Activated T-cell treated with anti-CD3 and anti-CD28 coated beads for 1 hour (primary cell): Measurements from ENCODE around the gene RPS29.
A peak's percentile ranks its signal among the peaks of the same experiment; 100 is the strongest.
"Not testable (repeated sequence)": the region's sequence is repeated elsewhere in the genome, so short reads cannot be mapped to it uniquely, and the experiment has no call there.

Experiments
- DNase-seq: peaks from one replicate; pipeline ENCODE4 v3.0.0-alpha.2; 2020; ENCODE audit warnings: low read depth

Gene RPS29

GRCh38 chr14:49598189-49598484, 12.0 kb upstream of the RPS29 start:
- DNase-seq: no peak

DNA sequence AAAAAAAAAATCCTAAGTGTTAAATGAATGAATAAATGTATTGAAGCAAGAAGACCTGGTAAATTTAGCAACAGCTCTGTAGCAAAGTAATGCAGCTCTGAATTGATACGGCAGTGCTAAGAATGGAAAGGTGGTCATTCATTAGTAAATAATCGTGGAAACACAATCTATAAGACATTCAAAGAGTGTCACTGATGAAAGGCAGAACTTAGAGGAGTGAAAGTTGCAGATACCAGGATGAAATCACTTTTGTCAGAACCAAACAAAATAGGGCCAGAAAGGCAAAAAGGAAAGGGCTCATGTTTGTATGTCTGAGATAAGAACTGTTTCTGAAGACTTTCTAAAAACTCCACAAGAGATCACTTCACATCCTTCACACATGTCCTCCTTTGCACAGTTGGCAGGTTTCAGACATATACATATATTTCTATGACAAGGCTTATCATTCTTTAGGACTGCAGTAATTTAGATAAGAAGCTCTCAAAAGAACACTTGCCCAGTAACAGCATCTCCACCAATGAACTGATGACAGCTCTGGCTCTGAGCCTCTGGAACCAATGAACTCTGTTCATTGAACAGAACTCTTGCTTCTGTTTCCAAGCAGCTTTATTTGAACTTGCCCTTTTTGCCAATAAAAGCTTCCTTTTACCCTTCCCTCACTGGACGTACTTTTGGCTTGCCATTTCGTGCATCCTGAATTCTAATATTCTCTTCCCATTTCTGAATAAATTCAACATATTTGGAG, 8.3 kb upstream of the RPS29 start:
- DNase-seq: no peak

DNA sequence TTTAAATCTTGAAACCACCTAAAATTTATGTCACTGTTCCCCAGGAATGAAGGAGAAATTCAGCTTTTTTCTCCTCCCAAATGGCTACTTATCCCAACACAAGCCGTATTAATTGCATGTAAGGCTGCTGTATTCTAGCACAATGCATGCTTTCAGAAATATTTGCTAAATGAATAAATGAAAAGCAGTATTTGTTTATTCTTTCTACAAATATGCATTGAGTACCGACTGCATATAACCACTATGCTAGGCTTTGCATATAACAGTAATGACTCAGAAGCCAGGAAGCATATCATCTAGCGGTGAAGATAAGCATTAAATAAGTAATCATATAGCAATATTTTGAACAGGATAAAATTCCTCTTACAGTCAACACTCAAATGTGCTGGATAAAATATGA, 6.8 kb upstream of the RPS29 start:
- DNase-seq: no peak

GRCh38 chr14:49589387-49589786, 3.2 kb upstream of the RPS29 start:
- DNase-seq: no peak

GRCh38 chr14:49586673-49587460, 687 bp upstream of the RPS29 start:
- peak; percentile 18 for DNase-seq

- not testable (repeated sequence) for DNase-seq
These were observed 1.1 kb downstream of the RPS29 start for GRCh38 chr14:49584981-49585640.

DNA sequence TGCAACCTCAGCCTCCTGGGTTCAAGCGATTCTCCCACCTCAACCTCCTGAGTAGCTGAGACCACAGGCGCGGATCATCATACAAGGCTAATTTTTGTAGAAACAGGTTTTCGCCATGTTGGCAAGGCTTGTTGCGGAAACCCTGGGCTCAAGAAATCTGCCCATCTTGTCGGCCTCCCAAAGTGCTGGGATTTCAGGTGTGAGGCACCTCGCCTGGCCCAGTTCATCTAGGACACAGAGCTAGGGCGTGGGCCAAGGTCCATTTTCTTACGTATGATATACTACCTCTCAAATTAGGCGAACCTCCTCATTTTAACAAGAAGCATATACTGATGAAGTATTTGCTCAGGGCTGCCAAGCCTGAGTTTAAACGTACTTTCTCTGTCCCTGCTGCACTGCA, 2.1 kb downstream of the RPS29 start:
- no peak for DNase-seq

DNA sequence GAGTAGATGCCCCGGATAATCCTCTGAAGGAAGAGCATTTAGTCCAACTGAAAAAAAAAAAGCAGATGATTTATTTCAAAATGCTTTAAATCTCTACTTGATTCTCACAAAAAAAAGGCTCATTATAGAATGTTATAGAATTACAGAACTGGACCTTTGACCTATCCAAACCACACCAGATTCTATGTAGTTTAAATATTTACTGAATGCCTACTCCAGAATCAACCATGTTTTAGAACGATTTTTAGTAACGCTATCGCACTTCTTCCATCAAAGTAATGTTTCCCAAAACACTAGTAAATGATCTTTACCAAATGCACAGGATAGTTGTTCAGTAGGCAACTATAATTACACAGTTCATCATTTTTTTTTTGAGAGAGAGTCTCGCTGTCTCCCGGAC, 2.6 kb downstream of the RPS29 start:
- no peak for DNase-seq

GRCh38 chr14:49582113-49582977, 3.8 kb downstream of the RPS29 start:
- DNase-seq: no peak

DNA sequence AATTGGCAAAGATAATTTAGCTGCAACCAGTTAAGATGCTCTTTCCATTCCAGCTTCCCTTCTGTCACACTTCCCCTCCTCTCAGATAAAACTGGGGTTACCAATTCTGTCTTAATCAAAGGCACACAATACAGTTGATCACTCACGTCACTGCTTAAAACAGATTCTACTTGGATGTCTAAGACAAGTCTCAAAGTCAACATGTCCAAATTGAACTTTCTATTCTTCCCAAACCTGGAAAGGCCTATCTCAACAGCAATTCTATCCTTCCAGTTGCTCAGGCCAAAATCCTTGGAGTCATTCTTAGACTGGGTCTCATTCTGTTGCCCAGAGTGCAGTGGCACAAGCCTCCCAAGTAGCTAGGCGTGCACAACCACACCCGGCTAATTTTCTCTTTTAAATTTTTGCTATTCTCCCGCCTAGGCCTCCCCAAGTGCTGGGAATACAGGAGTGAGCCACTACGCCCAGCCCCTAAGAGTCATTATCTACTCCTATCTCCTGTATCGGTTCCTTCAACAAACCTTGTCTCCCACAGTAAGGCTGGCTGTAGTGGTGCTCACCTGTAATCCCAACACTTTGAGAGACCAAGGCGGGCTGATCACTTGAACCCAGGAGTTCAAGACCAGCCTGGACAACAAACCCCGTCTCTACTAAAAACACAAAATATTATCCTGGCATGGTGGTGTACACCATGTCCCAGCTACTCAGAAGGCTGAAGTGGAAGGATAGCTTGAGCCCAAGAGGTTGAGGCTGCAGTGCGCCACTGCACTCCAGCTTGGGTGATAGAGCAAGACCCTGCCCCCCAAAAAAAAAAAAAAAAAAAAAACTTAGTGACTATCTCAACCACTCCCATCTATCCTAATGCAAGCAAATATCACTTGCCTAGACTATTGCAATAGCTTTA, 4.7 kb downstream of the RPS29 start:
- no peak for DNase-seq

GRCh38 chr14:49579841-49580240, 6.3 kb downstream of the RPS29 start:
- DNase-seq: no peak

- DNase-seq: no peak
These were observed 8.0 kb downstream of the RPS29 start for GRCh38 chr14:49578141-49578540.

DNA sequence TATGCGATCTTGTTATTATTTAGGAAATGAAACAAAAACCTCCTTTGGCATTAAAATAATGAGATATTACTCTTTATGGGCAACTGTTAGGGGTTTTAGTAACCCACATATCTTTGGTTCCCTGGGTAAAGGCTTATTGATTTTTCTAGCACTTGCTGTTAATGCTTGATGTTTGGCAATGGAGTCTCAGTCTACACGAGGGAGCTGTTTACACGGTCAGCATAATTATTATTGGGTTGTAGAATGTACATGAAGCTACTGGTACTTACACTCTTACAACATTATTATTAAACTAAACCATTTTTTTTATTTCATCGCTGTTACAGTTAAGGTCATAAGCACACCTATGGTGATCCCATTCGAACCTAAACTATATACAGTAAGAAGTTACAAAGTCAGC, 12.1 kb downstream of the RPS29 start:
- DNase-seq: no peak

- DNase-seq: no peak
These were observed 16.9 kb downstream of the RPS29 start for GRCh38 chr14:49569281-49569680.

DNA sequence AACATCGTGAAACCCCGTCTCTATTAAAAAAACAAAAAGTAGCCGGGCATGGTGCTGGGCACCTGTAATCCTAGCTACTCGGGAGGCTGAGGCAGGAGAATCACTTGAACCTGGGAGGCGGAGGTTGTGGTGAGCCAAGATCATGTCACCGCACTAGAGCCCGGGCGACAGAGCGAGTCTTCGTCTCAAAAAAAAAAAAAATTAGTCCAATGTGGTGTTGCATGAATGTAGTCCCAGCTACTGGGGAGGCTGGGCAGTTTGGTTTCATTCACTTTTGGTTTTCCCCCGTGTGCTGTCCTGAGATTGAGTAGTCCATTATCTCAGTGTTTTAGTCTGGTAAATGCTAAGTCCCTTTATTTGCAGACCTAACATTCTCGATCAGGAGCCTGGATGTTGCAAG, 19.5 kb downstream of the RPS29 start:
- DNase-seq: no peak

GRCh38 chr14:49559979-49560768, 26.0 kb downstream of the RPS29 start:
- no peak for DNase-seq

DNA sequence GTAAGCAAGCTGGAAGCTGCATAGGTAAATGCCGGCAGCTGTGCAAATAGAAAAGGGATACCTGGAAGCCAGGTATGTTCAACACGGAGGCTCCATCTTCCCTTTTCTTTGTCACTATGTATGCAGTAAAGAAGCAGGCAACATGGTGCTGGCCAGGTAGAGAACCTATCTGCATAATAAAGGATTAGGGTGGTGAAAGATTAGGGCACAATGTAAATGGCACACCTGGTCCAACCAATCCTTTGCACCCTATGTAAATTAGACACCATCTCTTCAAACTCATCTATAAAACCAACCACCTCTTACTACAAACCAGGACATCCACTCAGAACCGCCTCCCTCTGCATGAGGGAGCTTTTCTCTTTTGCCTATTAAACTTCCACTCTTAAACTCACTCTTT, 32.3 kb downstream of the RPS29 start:
- no peak for DNase-seq

DNA sequence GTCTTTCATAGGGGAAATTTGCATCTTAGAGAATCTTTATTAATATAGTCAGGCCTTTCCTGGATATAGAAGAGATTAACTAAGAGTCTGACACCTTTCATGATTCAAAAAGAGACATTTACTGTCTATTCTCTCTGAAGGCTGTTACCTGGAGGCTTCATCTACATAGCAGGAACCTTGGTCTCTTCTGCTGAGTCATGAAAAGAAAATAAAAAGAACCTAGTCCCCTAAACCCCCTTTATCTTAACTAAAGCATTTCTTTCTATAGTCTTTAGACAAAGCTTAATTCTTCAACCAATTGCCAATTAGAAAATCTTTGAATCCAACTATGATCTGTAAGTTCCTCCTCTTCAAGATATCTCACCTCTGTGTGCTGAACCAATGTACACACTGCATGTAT, 33.1 kb downstream of the RPS29 start:
- DNase-seq: no peak

GRCh38 chr14:49551569-49551968, 34.6 kb downstream of the RPS29 start:
- no peak for DNase-seq
